Naive thymus-derived CD8-positive, alpha-beta T cell (primary cell): ENCODE results near the gene C11orf68. TPM values are rescaled to one million over a fixed set of nuclear protein-coding genes. Genes with fewer than 3 reads are reported as not detected.
"Not testable (repeated sequence)": the region's sequence is repeated elsewhere in the genome, so short reads cannot be mapped to it uniquely, and the experiment has no call there.

Experiments
- ATAC-seq, 2 donors: fragments of 150-1000 bp; cut with Tn5 transposase in 1 of 2; sonication (Bioruptor Pico), chemical (Tn5 transposase) in 1 of 2; 1 replicate in 1 of 2; 2 replicates in 1 of 2; pipeline ENCODE4 v1.10.0; 2021; ENCODE audit warnings: mild to moderate bottlenecking in 2 of 2, moderate library complexity in 2 of 2
- POLR2A ChIA-PET: fragments of 350-600 bp; sonication (Branson Sonifier 250); formaldehyde crosslinking; loops from one replicate; lab custom pipeline; 2021; ENCODE audit warnings: antibody characterized with exemption; lab: Charles Lee
- DNase-seq, 10 donors: peaks; one replicate each; pipeline versions ENCODE4 v3.0.0 to v3.0.0-alpha.2; 2020 to 2022
- H3K27ac Mint-ChIP-seq, 10 donors: one replicate each; pipeline ENCODE4 v1.8.0; 2020 to 2022; ENCODE audit warnings: mild to moderate bottlenecking in 10 of 10, mixed read lengths in 10 of 10, moderate library complexity in 4 of 10, inconsistent platforms in 1 of 10
- H3K27me3 Mint-ChIP-seq, 5 donors: one replicate each; pipeline ENCODE4 v1.8.0; 2021 to 2022; ENCODE audit warnings: mixed read lengths in 5 of 5
- H3K36me3 Mint-ChIP-seq, 3 donors: one replicate each; pipeline ENCODE4 v1.8.0; 2020 to 2022; ENCODE audit warnings: mixed read lengths in 3 of 3, mild to moderate bottlenecking in 2 of 3, inconsistent platforms in 1 of 3
- H3K4me1 Mint-ChIP-seq, 4 donors: one replicate each; pipeline ENCODE4 v1.8.0; 2021 to 2022; ENCODE audit warnings: mixed read lengths in 4 of 4
- H3K4me3 Mint-ChIP-seq, 10 donors: one replicate each; pipeline ENCODE4 v1.8.0; 2020 to 2022; ENCODE audit warnings: mild to moderate bottlenecking in 10 of 10, mixed read lengths in 10 of 10, moderate library complexity in 6 of 10, inconsistent platforms in 1 of 10
- H3K9me3 Mint-ChIP-seq, 9 donors: one replicate each; pipeline ENCODE4 v1.8.0; 2020 to 2022; ENCODE audit warnings: mixed read lengths in 9 of 9, mild to moderate bottlenecking in 3 of 9, inconsistent platforms in 1 of 9, moderate library complexity in 1 of 9
- polyA plus RNA-seq, 3 donors: library from polyadenylated mRNA; unstranded; fragments of 300-500 nt; fragmentation: Illumina TruSeq; gene quantifications; one replicate each; pipeline ENCODE4 v1.2.3, GENCODE V29; 2021
- total RNA-seq, 8 experiments: library from RNA in 2 of 8; stranded (reverse) in 2 of 8; gene quantifications; one replicate each; pipeline ENCODE4 v1.2.3 and lab custom pipeline; 2021 to 2026

The C11orf68 gene
- total and polyA plus RNA-seq, 5 experiments from 2014 or later: 46.0 to 82.2 (median 57.8) TPM

DNA sequence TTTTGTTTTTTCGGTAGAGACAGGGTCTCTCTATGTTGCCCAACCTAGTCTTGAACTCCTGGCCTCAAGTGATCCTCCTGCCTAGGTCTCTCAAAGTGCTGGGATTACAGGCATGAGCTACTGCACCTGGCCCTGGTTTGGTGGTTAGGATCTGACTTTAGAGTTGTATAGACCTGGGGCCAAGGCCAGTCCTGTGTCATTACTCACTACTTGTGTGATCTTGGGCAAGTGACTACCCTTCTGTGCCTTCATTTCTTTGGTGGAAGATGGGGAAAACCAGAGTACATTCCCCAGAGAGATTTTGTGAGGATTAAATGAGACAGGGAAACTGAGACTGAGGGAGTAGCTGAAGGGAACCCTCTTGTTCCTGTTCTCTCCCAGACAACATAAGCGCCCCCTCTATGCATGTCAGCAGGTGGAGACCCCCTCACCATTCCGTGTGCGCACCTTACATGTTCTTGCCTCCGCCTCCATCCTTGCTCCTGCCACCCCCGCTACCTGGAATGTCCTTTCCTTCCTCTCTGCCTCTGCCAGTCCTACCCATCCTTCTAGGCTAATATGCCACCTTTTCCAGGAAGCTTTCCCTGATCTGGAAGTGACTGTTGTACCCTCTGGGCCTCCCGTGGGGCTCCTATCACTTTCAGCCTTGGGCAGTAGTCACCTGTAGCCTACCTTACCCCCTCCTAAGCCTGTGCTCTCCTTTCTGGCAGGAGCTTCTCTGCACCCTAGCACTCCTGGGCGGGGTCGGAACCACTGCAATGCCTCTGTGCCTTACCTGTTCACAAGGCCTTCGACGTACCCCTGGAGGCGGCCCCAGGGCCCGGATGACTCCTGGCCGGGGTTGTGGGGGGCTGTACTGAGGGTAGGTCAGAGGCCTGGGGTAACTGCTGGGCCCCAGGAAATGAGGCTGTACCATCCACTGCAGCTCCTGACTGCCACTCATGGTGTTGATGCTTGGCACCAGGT is 22.5 kb downstream of the C11orf68 start:
- ATAC-seq: no peak
- Mint-ChIP-seq H3K27me3 (peaks cover 0 to 3% (median 0%) of the 10 kb centered on the region in 5 donors), H3K27ac (peak overlapping the region in 5 of 10 donors; percentile 29 to 69 (median 67)), H3K9me3 (no peaks in the 10 kb centered on the region), H3K36me3 (no peaks in the 10 kb centered on the region), H3K4me3 (peak overlapping the region in 5 of 10 donors; percentile 15 to 71 (median 58)), H3K4me1 (peaks cover 13 to 47% (median 39%) of the 10 kb centered on the region in 4 donors)
- no peak for DNase-seq
- POLR2A ChIA-PET: interaction anchor here (1.1 to 12.2 kb wide), 5 partner anchors 9 to 37 kb away, joined by 4 to 209 read pairs (median 11); partner anchors contain the start of genes C11orf68, CTSW, DRAP1 and EFEMP2

DNA sequence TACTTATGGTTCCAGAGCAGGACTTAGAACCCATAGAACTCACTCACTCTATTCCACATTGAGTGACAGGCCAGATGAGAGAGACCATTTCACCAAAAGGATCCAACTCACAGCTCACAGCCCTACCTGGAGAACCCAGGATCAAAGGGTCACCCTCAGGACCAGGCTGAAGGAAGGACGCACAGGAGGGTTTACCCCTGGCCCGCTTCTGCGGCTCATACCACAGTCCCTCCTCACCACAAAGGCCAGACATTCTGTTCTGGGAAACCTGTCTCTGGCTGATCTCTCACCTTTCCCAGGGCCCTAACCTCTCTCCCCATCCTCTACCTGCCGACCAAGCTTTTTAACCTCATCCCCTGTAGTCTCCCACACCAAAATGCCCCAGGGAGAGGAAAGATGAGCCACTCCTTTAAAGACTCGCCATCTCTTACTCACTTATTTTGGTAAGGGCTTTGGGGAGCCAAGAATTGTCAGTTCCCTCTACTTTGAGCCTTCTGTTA is 23.3 kb downstream of the C11orf68 start:
- H3K4me3 Mint-ChIP-seq: peak overlapping the region in 6 of 10 donors; percentile 3 to 71 (median 52)
- H3K36me3 Mint-ChIP-seq: no peaks in the 10 kb centered on the region
- POLR2A ChIA-PET: interaction anchor here (1.1 to 12.2 kb wide), 4 partner anchors 10 to 36 kb away, joined by 4 to 209 read pairs (median 94); partner anchors contain the start of genes C11orf68, CTSW, DRAP1 and EFEMP2
- DNase-seq: no peak
- no peak for ATAC-seq
- H3K27me3 Mint-ChIP-seq: peaks cover 0 to 3% (median 0%) of the 10 kb centered on the region in 5 donors
- H3K9me3 Mint-ChIP-seq: no peaks in the 10 kb centered on the region
- peak overlapping the region in 7 of 10 donors; percentile 14 to 83 (median 62) for H3K27ac Mint-ChIP-seq
- H3K4me1 Mint-ChIP-seq: peaks cover 12 to 42% (median 38%) of the 10 kb centered on the region in 4 donors

DNA sequence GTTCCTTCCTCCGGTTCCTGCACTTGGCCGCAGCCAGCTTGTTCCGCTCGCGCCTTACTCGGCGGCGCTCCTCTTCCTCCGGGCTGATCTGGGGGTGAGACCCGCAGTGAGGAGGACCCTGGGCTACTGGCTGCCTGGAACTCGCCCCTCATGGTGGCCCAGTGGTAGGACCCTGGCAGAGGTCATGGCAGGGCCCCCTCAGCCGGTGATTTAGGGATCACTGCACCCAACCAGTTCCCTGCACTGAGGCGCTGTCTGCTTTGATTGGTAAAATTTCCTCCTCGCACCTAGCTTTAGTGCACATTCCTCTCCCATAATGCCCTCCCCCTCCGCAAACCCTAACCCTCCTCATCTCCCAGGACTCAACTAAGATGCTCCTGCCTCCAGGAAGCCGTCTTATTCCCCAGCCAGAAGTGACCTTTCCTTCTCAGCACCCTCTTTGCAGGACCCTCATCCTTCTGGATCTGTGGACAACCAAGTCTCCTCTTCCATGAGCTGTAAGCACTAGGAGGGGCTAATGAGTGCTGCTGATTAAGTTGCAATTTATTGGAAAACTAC is 24.7 kb downstream of the C11orf68 start:
- H3K36me3 Mint-ChIP-seq: no peaks in the 10 kb centered on the region
- peaks cover 24 to 53% (median 50%) of the 10 kb centered on the region in 4 donors for H3K4me1 Mint-ChIP-seq

DNA sequence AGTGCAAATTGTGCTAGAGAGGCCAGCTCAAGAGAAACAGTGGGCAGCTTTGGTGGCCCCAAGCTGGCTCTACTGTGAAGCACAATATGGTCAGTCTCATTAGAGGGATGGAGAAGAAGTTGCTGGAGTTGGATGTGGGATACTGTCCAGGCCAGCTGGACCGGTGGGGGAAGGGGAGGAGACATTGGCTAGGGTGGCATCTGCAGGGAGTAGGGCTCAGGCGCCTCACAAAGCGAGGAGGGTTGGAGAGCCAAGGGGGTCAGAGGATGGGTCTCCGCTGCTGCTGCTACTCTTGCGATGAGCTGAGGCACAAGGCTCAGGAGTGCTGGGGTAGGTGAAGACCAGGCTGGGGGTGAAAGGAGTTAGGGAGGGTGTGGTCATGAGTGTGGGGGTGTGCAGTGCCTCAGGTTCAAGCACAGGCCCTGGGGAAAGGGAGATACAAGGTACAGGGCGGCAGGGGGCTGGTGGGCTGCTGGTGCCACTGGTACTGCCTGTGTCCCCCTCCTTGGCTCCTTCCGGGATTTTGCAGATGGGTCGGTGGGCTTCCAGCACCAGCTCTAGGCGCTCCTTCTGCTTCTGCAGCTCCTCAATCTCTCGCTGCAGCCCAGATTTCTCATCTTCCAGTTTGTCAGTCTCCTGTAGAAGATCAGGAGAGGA is 26.1 kb downstream of the C11orf68 start:
- peak overlapping the region; percentile 79 to 96 (median 92) for H3K27ac Mint-ChIP-seq
- no peaks in the 10 kb centered on the region for H3K36me3 Mint-ChIP-seq
- H3K9me3 Mint-ChIP-seq: no peaks in the 10 kb centered on the region
- DNase-seq (no peak), ATAC-seq (no peak)
- H3K4me3 Mint-ChIP-seq: peak overlapping the region; percentile 79 to 94 (median 84)
- no peaks in the 10 kb centered on the region for H3K27me3 Mint-ChIP-seq
- POLR2A ChIA-PET: interaction anchor here (0.8 to 16.8 kb wide), 11 partner anchors 8 to 396 kb away, joined by 3 to 405 read pairs (median 9); partner anchors contain the start of genes C11orf68, CFL1, CTSW and DRAP1
- H3K4me1 Mint-ChIP-seq: peaks cover 32 to 63% (median 57%) of the 10 kb centered on the region in 4 donors

More for the DNA sequence above, 24.7 kb downstream of the C11orf68 start:
- Mint-ChIP-seq H3K27me3 (peaks cover 0 to 3% (median 0%) of the 10 kb centered on the region in 5 donors), H3K27ac (peak overlapping the region; percentile 79 to 96 (median 92)), H3K4me3 (peak overlapping the region; percentile 75 to 94 (median 84)), H3K9me3 (no peaks in the 10 kb centered on the region)
- no peak for ATAC-seq
- POLR2A ChIA-PET: interaction anchor here (0.6 to 16.8 kb wide), 13 partner anchors 10 to 397 kb away, joined by 3 to 405 read pairs (median 6); partner anchors contain the start of genes BANF1, C11orf68, CFL1 and CTSW
- peak in 3 of 10 donors; percentile 20 to 30 (median 28) for DNase-seq

DNA sequence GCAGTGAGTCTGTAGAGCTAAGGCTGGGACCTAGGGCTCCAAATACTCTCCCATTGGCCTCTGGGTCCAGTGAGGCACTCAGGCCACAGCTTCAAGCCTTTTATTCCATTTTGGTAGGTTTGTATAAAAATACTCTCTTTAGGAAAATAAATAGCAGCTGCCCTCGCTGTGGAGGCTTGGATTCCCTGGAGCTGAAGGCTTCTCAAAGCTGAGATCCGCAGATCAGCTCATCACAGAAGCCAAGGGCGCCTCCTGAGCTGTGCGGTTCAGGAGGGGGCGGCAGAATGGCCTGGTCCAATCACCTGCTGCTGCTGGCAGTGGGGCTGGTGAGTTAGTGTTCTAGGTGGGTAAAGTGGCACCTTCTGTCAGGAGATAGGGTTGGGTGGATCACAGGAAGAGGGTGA is 26.7 kb downstream of the C11orf68 start:
- ATAC-seq (peak in 1 of 2 donors; percentile 7), DNase-seq (peak in 4 of 10 donors; percentile 31 to 39 (median 33))
- POLR2A ChIA-PET: interaction anchor here (0.6 to 16.8 kb wide), 10 partner anchors 8 to 74 kb away, joined by 3 to 405 read pairs (median 78); partner anchors contain the start of genes C11orf68, CFL1, CTSW and DRAP1
- H3K27ac Mint-ChIP-seq: peak overlapping the region; percentile 79 to 96 (median 92)
- peak overlapping the region; percentile 79 to 94 (median 84) for H3K4me3 Mint-ChIP-seq
- H3K36me3 Mint-ChIP-seq, H3K9me3 Mint-ChIP-seq, H3K27me3 Mint-ChIP-seq: not testable (repeated sequence)
- peaks cover 34 to 70% (median 61%) of the 10 kb centered on the region in 4 donors for H3K4me1 Mint-ChIP-seq

DNA sequence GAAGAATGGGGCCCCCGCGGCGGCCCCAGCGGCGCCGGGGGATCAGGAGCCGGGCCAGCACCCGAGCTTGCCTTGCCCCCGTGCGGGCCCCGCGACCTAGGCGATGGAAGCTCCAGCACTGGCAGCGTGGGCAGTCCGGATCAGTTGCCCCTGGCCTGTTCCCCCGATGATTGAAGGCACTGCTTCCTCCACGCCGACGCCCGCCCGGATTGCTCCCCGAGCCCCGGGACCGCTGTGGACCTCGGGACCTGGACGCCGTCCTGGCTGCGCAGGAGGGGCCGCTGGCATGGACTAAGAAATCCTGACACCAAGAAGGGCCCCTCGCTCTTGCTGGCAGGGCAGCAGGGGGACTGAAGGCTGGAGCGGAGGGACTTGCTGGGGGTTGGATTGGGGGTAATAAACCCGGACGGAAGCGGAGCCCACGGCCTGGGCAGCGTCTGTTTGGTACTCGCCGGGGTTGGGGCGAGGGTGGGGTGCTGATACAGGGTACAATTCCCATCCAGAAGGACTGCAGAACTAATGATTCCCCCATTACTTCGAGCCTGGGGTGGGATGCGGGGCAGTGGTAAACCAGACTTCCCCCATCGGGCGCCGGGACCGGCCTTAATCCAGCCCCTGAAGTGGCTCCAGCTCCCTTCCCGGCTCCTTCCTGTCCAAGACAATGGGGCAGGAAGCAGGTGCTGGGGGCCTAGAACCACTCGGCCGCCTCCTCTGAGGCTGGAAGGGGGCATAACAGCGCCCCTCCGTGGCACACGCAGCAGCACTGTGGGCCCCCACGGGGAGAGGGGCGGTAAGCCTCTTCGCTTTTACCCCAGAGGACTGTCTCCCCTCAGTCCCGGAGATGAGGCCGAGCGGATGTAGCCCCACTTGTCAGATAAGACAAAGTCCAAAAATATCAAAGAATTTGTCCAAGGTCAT is 27.4 kb downstream of the C11orf68 start:
- H3K27ac Mint-ChIP-seq: peak overlapping the region; percentile 79 to 96 (median 92)
- no peak for ATAC-seq
- H3K9me3 Mint-ChIP-seq: no peaks in the 10 kb centered on the region

DNA sequence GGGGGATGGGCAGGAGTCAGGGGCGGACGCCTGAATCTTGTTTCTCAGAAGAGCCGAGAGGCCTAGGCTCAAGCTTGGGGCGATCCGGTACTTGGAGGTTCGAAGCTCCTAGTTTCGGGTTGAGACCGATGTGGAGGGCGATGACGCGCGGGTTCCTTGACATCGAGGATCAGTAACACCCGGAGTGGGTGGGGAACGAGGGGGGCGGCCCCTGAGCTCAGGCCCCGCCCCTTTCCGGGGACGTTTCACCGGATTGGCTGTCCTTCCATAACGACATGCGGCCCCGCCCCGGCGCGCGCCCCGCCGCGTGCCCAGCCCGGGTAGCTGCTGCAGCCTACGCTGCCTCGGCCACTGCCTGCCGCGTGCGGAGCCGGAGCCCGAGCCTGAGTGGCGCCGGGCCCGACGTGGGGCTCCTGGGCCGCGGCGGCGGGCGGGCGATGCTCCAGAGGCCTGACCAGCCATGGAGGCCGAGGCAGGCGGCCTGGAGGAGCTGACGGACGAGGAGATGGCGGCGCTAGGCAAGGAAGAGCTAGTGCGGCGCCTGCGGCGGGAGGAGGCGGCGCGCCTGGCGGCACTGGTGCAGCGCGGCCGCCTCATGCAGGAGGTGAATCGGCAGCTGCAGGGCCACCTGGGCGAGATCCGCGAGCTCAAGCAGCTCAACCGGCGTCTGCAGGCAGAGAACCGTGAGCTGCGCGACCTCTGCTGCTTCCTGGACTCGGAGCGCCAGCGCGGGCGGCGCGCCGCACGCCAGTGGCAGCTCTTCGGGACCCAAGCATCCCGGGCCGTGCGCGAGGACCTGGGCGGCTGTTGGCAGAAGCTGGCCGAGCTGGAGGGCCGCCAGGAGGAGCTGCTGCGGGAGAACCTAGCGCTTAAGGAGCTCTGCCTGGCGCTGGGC is 28.3 kb downstream of the C11orf68 start, which contains the start of gene CCDC85B:
Gene CCDC85B (plus strand): TSS at position 350 of the 895 bp plus-strand sequence. CDS start 111 bp downstream, at position 461.
- POLR2A ChIA-PET: interaction anchor here (0.5 to 16.8 kb wide), 34 partner anchors 10 to 1964 kb away, joined by 3 to 405 read pairs (median 7); partner anchors contain the start of genes AP5B1, BANF1, C11orf68 and CD248
- Mint-ChIP-seq H3K27ac (peak within 1 kb of the TSS; percentile 94 to 100 (median 99)), H3K36me3 (peaks cover 0 to 8% (median 0%) of the 10 kb centered on the region in 3 donors), H3K4me1 (peaks cover 34 to 77% (median 68%) of the 10 kb centered on the region in 4 donors), H3K9me3 (no peaks in the 10 kb centered on the region), H3K27me3 (no peaks in the 10 kb centered on the region), H3K4me3 (peak within 1 kb of the TSS; percentile 87 to 96 (median 90))
- DNase-seq: peak; percentile 96 to 99 (median 99)
- peak; percentile 69 to 73 for ATAC-seq

More for the DNA sequence above, 27.4 kb downstream of the C11orf68 start:
- H3K4me3 Mint-ChIP-seq: peak overlapping the region; percentile 79 to 94 (median 84)
- POLR2A ChIA-PET: interaction anchor here (0.5 to 16.8 kb wide), 27 partner anchors 9 to 1965 kb away, joined by 3 to 405 read pairs (median 7); partner anchors contain the start of genes AP5B1, BANF1, C11orf68 and CD248
- DNase-seq: peak in 3 of 10 donors; percentile 21 to 27 (median 26)
- no peaks in the 10 kb centered on the region for H3K27me3 Mint-ChIP-seq
- H3K4me1 Mint-ChIP-seq: peaks cover 34 to 76% (median 68%) of the 10 kb centered on the region in 4 donors
- H3K36me3 Mint-ChIP-seq: peaks cover 0 to 3% (median 0%) of the 10 kb centered on the region in 3 donors

DNA sequence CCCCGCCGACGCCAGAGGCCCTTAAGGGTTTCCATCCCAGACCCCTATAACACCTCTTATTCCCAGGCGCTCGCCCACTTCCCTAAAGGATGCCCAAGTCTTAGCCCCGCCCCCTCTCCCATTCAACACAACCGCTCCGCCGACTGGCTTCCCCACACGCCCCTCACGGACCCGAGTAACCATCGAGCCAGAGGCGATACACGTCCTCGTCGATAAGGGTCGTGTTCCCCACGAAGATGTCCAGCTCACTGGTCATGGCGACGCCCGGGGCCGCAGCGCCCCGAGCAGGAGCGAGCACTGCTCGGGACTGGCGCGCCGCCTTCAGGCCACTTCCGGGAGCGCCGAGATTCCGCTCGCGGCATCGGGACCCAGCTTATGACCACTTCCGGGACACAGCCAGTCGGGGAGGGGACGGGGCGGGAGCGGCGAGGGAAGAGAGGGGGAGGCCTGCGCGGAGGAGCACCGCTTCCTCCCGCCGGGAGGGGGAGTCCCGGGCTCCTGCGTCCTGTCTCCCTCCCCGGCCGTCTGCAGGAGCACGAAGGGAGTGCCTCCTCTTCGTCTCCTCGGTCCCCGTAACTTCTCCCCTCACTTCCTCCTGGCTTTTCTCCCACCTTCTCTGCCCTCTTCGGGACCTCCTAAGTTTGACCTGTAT is 30.6 kb downstream of the C11orf68 start, which contains the start of gene FIBP:
Gene FIBP (minus strand): TSS at position 309 of the 652 bp plus-strand sequence. CDS start 53 bp downstream, at position 256.
- DNase-seq (peak; percentile 85 to 98 (median 91)), ATAC-seq (peak; percentile 50 to 57)
- no peaks in the 10 kb centered on the region for H3K27me3 Mint-ChIP-seq
- peaks cover 38 to 79% (median 72%) of the 10 kb centered on the region in 4 donors for H3K4me1 Mint-ChIP-seq
- H3K36me3 Mint-ChIP-seq: peaks cover 0 to 26% (median 0%) of the 10 kb centered on the region in 3 donors
- H3K4me3 Mint-ChIP-seq: peak within 1 kb of the TSS; percentile 87 to 96 (median 90)
- POLR2A ChIA-PET: interaction anchor here (0.8 to 16.8 kb wide), 22 partner anchors 12 to 324 kb away, joined by 3 to 405 read pairs (median 6); partner anchors contain the start of genes BANF1, C11orf68, CFL1 and CTSW
- peak within 1 kb of the TSS; percentile 94 to 100 (median 99) for H3K27ac Mint-ChIP-seq
- no peaks in the 10 kb centered on the region for H3K9me3 Mint-ChIP-seq

DNA sequence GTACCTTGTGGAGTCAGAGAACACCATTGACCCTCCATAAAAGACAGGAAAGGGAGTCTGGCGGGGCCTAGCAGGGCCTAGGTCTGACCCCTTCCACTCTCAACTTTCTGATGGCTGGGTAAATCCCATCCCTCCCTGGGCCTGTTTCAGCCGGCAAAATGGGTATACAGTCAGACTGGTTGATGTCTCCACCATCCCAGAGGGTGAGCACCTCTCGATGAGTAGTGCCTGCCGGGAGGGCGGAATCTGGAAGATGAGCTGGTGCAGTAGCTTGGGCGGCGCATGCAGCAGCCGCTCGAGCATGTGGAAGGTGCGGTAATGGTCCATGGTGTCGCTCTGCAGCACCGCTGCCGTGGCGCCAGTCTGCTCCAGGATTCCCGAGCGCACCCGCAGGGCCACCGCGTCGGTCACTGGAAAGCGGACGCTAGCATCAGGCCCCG is 31.1 kb downstream of the C11orf68 start:
- H3K9me3 Mint-ChIP-seq: no peaks in the 10 kb centered on the region
- H3K36me3 Mint-ChIP-seq: peaks cover 0 to 28% (median 0%) of the 10 kb centered on the region in 3 donors
- H3K4me3 Mint-ChIP-seq: peak overlapping the region; percentile 87 to 96 (median 90)
- no peaks in the 10 kb centered on the region for H3K27me3 Mint-ChIP-seq
- ATAC-seq (no peak), DNase-seq (peak in 2 of 10 donors; percentile 9 to 22)
- peak overlapping the region; percentile 94 to 100 (median 99) for H3K27ac Mint-ChIP-seq
- POLR2A ChIA-PET: interaction anchor here (0.7 to 16.8 kb wide), 21 partner anchors 13 to 1016 kb away, joined by 3 to 405 read pairs (median 5); partner anchors contain the start of genes BANF1, C11orf68, CFL1 and CTSW
- H3K4me1 Mint-ChIP-seq: peaks cover 37 to 74% (median 67%) of the 10 kb centered on the region in 4 donors
